ENCODE data around the gene ST6GALNAC5. TPM values are rescaled to one million over a fixed set of nuclear protein-coding genes. Genes with fewer than 3 reads are reported as not detected.

Gene ST6GALNAC5
- total and polyA plus RNA-seq, 7 donors: under 0.01 to 44.7 (median 5.6) TPM; not detected in 1

GRCh38 chr1:76868916-76869315 lies 1.6 kb downstream of the ST6GALNAC5 start:
- peak overlapping the region in 3 of 4 donors; percentile 36 to 75 (median 73) for H3K27ac ChIP-seq
- peaks cover 0 to 30% (median 20%) of the 10 kb centered on the region in 4 donors for H3K4me1 ChIP-seq
- no peaks in the 10 kb centered on the region for H3K36me3 ChIP-seq
- WGBS, 2 donors: 6 to 21% methylated on average over 19 of the region's 19 CpGs
- H3K9me3 ChIP-seq: no peaks in the 10 kb centered on the region
- peak overlapping the region; percentile 37 to 63 (median 52) for H3K4me3 ChIP-seq
- H3K27me3 ChIP-seq: peaks cover 12 to 42% (median 32%) of the 10 kb centered on the region in 3 donors
- no peak for DNase-seq
- intact Hi-C loops (cut with DNase I): no loop called here
- TF ChIP-seq CTCF (IDR thresholded peaks at IDR 0.05) (no peak), EP300 (IDR thresholded peaks at IDR 0.05) (no peak), POLR2A (IDR thresholded peaks at IDR 0.05) (no peak), POLR2AphosphoS5 (IDR thresholded peaks at IDR 0.05) (no peak)

- H3K4me1 ChIP-seq: peaks cover 0 to 30% (median 20%) of the 10 kb centered on the region in 4 donors
- peak overlapping the region in 1 of 4 donors; percentile 55 for H3K4me3 ChIP-seq
- no peak for DNase-seq
Observed at GRCh38 chr1:76870037-76870436, 2.8 kb downstream of the ST6GALNAC5 start.

GRCh38 chr1:76871355-76871974 lies 4.2 kb downstream of the ST6GALNAC5 start:
- H3K27ac ChIP-seq: no peak overlapping the region
- DNase-seq: no peak
- no peak for TF ChIP-seq CTCF (IDR thresholded peaks at IDR 0.05)
- TF ChIP-seq EP300 (IDR thresholded peaks at IDR 0.05): no peak
- no peak for TF ChIP-seq POLR2AphosphoS5 (IDR thresholded peaks at IDR 0.05)
- TF ChIP-seq POLR2A (IDR thresholded peaks at IDR 0.05): no peak
- no peak overlapping the region for H3K4me3 ChIP-seq
- H3K9me3 ChIP-seq: no peaks in the 10 kb centered on the region
- H3K27me3 ChIP-seq: peaks cover 3 to 31% (median 19%) of the 10 kb centered on the region in 3 donors
- peaks cover 0 to 24% (median 20%) of the 10 kb centered on the region in 4 donors for H3K4me1 ChIP-seq
- WGBS, 2 donors: 71 to 88% methylated on average over 3 of the region's 3 CpGs
- no peaks in the 10 kb centered on the region for H3K36me3 ChIP-seq
- intact Hi-C loops (cut with DNase I): no loop called here

More at GRCh38 chr1:76870037-76870436, 2.8 kb downstream of the ST6GALNAC5 start:
- Histone ChIP-seq H3K36me3 (no peaks in the 10 kb centered on the region), H3K27ac (no peak overlapping the region), H3K27me3 (peaks cover 12 to 42% (median 31%) of the 10 kb centered on the region in 3 donors), H3K9me3 (no peaks in the 10 kb centered on the region)
- 83 to 85% methylated on average over 2 of the region's 2 CpGs for WGBS, 2 donors
- TF ChIP-seq POLR2A (IDR thresholded peaks at IDR 0.05): no peak
- TF ChIP-seq EP300 (IDR thresholded peaks at IDR 0.05): no peak
- TF ChIP-seq CTCF (IDR thresholded peaks at IDR 0.05): no peak
- TF ChIP-seq POLR2AphosphoS5 (IDR thresholded peaks at IDR 0.05): no peak
- intact Hi-C loops (cut with DNase I): no loop called here

GRCh38 chr1:76872944-76873343 lies 5.7 kb downstream of the ST6GALNAC5 start:
- TF ChIP-seq CTCF (IDR thresholded peaks at IDR 0.05): no peak
- TF ChIP-seq POLR2AphosphoS5 (IDR thresholded peaks at IDR 0.05): no peak
- TF ChIP-seq EP300 (IDR thresholded peaks at IDR 0.05): no peak
- TF ChIP-seq POLR2A (IDR thresholded peaks at IDR 0.05): no peak
- intact Hi-C loops (cut with DNase I): no loop called here
- no peak for DNase-seq

More at GRCh38 chr1:76872944-76873343, 5.7 kb downstream of the ST6GALNAC5 start:
- H3K4me1 ChIP-seq: peaks cover 0 to 12% (median 8%) of the 10 kb centered on the region in 4 donors
- peaks cover 3 to 16% (median 12%) of the 10 kb centered on the region in 3 donors for H3K27me3 ChIP-seq
- no peaks in the 10 kb centered on the region for H3K9me3 ChIP-seq
- no peaks in the 10 kb centered on the region for H3K36me3 ChIP-seq
- no peak overlapping the region for H3K4me3 ChIP-seq
- no peak overlapping the region for H3K27ac ChIP-seq

Measured in sigmoid colon (tissue), 7 donors.